ENCODE data around the gene C2orf76.

DNA sequence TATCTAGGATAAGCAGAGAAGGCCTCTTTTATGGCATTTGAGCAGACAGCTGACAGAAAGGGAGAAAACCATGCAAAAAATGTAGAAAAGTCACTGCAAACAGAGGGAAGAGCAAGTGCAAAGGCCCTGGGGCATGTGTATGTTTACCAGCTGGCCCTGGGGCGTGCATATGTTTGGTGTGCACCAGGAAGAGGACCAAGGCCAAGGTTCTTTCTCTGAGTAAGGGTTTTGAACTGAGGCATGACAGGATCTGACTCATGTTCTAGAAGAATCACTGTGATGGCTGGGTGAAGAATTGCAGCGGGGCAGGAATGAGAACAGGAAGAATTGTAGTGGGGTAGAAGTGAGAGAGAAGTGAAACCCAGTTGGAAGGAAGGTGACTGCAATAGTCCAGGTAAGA is 73.4 kb downstream of the C2orf76 start:
- TF ChIP-seq CTCF (conservative IDR thresholded peaks at IDR 0.05; ENCODE audit: low read length): no peak
- no peak for TF ChIP-seq EZH2phosphoT487 (IDR thresholded peaks at IDR 0.05; ENCODE audit: borderline replicate concordance, low read depth, low read length)
